K562 (cell line): ENCODE data around the gene SLC2A13. TPM values are rescaled to one million over a fixed set of nuclear protein-coding genes. Genes with fewer than 3 reads are reported as not detected.

ENCODE experiments used
- ATAC-seq: fragments of 200-7000 bp; cut with Tn5 transposase; 3 replicates; pipeline ENCODE4 v1.9.1; 2020; ENCODE audit warnings: moderate library complexity
- BruUV-seq: library from RNA; stranded (reverse); fragments of 400-500 nt; replicated peaks from 2 replicates; lab custom pipeline; 2021; lab: Mats Ljungman, UMichigan
- CTCF ChIA-PET: fragments of 300-600 bp; formaldehyde crosslinking; extraction: SDS; loops from one replicate; lab custom pipeline; 2021; ENCODE audit warnings: low intra/inter-chr PET ratio; lab: Yijun Ruan, JAX
- POLR2A ChIA-PET: fragments of 300-600, 350-650 bp; sonication (Branson Sonifier 250); formaldehyde crosslinking; extraction: SDS; loops from one replicate; lab custom pipeline; 2021; ENCODE audit warnings: antibody characterized with exemption, inconsistent platforms; lab: Yijun Ruan, JAX
- DNase-seq, 4 experiments: peaks; one replicate each; pipeline versions ENCODE4 v3.0.0 to v3.0.0-alpha.2; 2011 to 2018; ENCODE audit warnings: low spot score in 3 of 4, mixed read lengths in 3 of 4; ENCODE audit errors: extremely low read depth in 1 of 4
- FAIRE-seq: peaks from 2 replicates; lab custom pipeline; 2011; peaks lifted over from hg19 to GRCh38; lab: Jason Lieb, UNC
- H2AFZ ChIP-seq: 2 replicates; pipeline ENCODE4 v1.6.0; 2011; ENCODE audit warnings: low read depth, low read length, control low read depth, inconsistent platforms
- H3K27ac ChIP-seq: fragments of 200-600 bp; 3 replicates; pipeline ENCODE4 v1.8.0; 2011; ENCODE audit warnings: low read depth, mild to moderate bottlenecking, control low read depth, inconsistent platforms, low read length, moderate library complexity, mixed read lengths; ENCODE audit errors: extremely low read depth
- H3K27me3 ChIP-seq, 2 experiments: fragments of 300-600 bp in 1 of 2; 2 replicates in 1 of 2; 3 replicates in 1 of 2; pipeline versions ENCODE4 v1.6.0 to v1.8.0; 2011; ENCODE audit warnings: inconsistent platforms in 2 of 2, low read length in 2 of 2, mild to moderate bottlenecking in 1 of 2, mixed read lengths in 1 of 2, moderate library complexity in 1 of 2; ENCODE audit not compliant: control insufficient read depth in 2 of 2, insufficient read depth in 2 of 2
- H3K36me3 ChIP-seq: fragments of 300-600 bp; 3 replicates; pipeline ENCODE4 v1.8.0; 2011; ENCODE audit warnings: mild to moderate bottlenecking, low read length, inconsistent platforms; ENCODE audit not compliant: control insufficient read depth, insufficient read depth
- H3K4me1 ChIP-seq, 2 experiments: fragments of 200-600 bp in 1 of 2; replicated peaks in 1 of 2; 2 replicates in 1 of 2; 3 replicates in 1 of 2; pipeline versions ENCODE4 v1.5.1 to v1.8.0; 2011; ENCODE audit warnings: inconsistent platforms in 2 of 2, low read length in 2 of 2, mild to moderate bottlenecking in 1 of 2, mixed read lengths in 1 of 2, moderate library complexity in 1 of 2; ENCODE audit not compliant: control insufficient read depth in 2 of 2, insufficient read depth in 2 of 2
- H3K4me2 ChIP-seq: 2 replicates; pipeline ENCODE4 v1.6.1; 2011; ENCODE audit warnings: low read length, control low read depth, inconsistent platforms, mixed read lengths; ENCODE audit not compliant: insufficient read depth
- H3K4me3 ChIP-seq: fragments of 200-600 bp; sonication (generic), shearing (Covaris generic); 2 replicates; pipeline ENCODE4 v1.5.1; 2016; ENCODE audit warnings: control low read depth, inconsistent platforms
- H3K79me2 ChIP-seq: fragments of 200-600 bp; 3 replicates; pipeline ENCODE4 v1.8.0; 2011; ENCODE audit warnings: low read length, inconsistent platforms; ENCODE audit not compliant: control insufficient read depth, insufficient read depth
- H3K9ac ChIP-seq, 2 experiments: 2 replicates each; pipeline versions ENCODE4 v1.6.0 to v1.6.1; 2011; ENCODE audit warnings: low read depth in 2 of 2, low read length in 2 of 2, control low read depth in 1 of 2, inconsistent platforms in 1 of 2, mild to moderate bottlenecking in 1 of 2, mixed read lengths in 1 of 2; ENCODE audit not compliant: insufficient read depth in 1 of 2
- H3K9me1 ChIP-seq: one replicate; pipeline ENCODE4 v1.6.0; 2011; ENCODE audit warnings: inconsistent platforms, mild to moderate bottlenecking, low read length, moderate library complexity; ENCODE audit not compliant: control insufficient read depth, insufficient read depth
- H3K9me3 ChIP-seq: replicated peaks from 2 replicates; pipeline ENCODE4 v1.5.1; 2011; ENCODE audit warnings: low read depth, low read length, inconsistent platforms; ENCODE audit not compliant: control insufficient read depth, insufficient read depth
- H4K20me1 ChIP-seq: replicated peaks from 2 replicates; pipeline ENCODE4 v1.6.1; 2011; ENCODE audit warnings: low read length, inconsistent platforms, mixed read lengths; ENCODE audit not compliant: control insufficient read depth, insufficient read depth
- ELF2 ChIP-seq: fragments of 250-450 bp; sonication (Bioruptor Pico); IDR thresholded peaks from 2 replicates; pipeline ENCODE4 v1.5.0; 2021; ENCODE audit warnings: mild to moderate bottlenecking
- ELF4 ChIP-seq: fragments of 450-650 bp; formaldehyde crosslinking; IDR thresholded peaks from 2 replicates; pipeline ENCODE4 v1.4.0; 2022; ENCODE audit warnings: missing genetic modification characterization
- EP400 ChIP-seq: fragments of 450-650 bp; IDR thresholded peaks from 2 replicates; pipeline ENCODE4 v1.6.1; 2017; ENCODE audit warnings: antibody characterized with exemption, mild to moderate bottlenecking, moderate library complexity
- IFI16 ChIP-seq: fragments of 250-450 bp; sonication (Bioruptor Pico); IDR thresholded peaks from 2 replicates; pipeline ENCODE4 v2.1.2; 2022; ENCODE audit warnings: mild to moderate bottlenecking, inconsistent platforms
- NBN ChIP-seq: fragments of 450-650 bp; IDR thresholded peaks from 2 replicates; pipeline ENCODE4 v1.6.1; 2016; ENCODE audit warnings: low read depth, mild to moderate bottlenecking
- NELFE ChIP-seq: IDR thresholded peaks from 2 replicates; pipeline ENCODE4 v1.6.1; 2011; ENCODE audit warnings: mild to moderate bottlenecking; ENCODE audit not compliant: insufficient read depth, insufficient read length
- POLR3G ChIP-seq: IDR thresholded peaks from 2 replicates; pipeline ENCODE4 v1.6.1; 2011; ENCODE audit not compliant: insufficient read length, insufficient replicate concordance; ENCODE audit errors: extremely low read depth
- SMAD1 ChIP-seq: fragments of 150-350 bp; IDR thresholded peaks from 2 replicates; pipeline ENCODE4 v1.6.1; 2014; ENCODE audit warnings: low read length, low read depth; ENCODE audit not compliant: partially characterized antibody
- ZNF12 ChIP-seq: sonication (generic); formaldehyde crosslinking; IDR thresholded peaks from 2 replicates; pipeline ENCODE4 v1.4.0; 2020; ENCODE audit warnings: mild to moderate bottlenecking, missing genetic modification reagents
- ZNF197 ChIP-seq: fragments of 200-800 bp; sonication (Bioruptor generic); IDR thresholded peaks from 2 replicates; pipeline ENCODE4 v1.6.1; 2016; ENCODE audit warnings: low read depth, missing genetic modification characterization, missing compliant biosample characterization
- WGBS: fragments of 100-300 bp; shearing (Covaris generic); methylation state at CpG from one replicate; pipeline ENCODE4 v1.1.6; 2016; ENCODE audit warnings: low coverage, mixed read lengths; ENCODE audit not compliant: insufficient coverage; ENCODE audit errors: missing lambda C conversion rate; 5-methylcytosine and 5-hydroxymethylcytosine counted together
- in situ Hi-C: fragments of 300-500 bp; cut with MboI; formaldehyde crosslinking; loops from 4 replicates; pipeline ENCODE4 v1.15.0; 2018; ENCODE audit warnings: inconsistent platforms, mixed read lengths
- intact Hi-C: fragments of 100-400 bp; cut with micrococcal nuclease; formaldehyde crosslinking; loops from 2 replicates; pipeline ENCODE4 v1.14.2; 2022
- polyA plus RNA-seq, 8 experiments: library from polyadenylated mRNA; depleted of rRNA in 4 of 8; stranded (reverse) in 5 of 8; unstranded in 3 of 8; fragments of >200 nt; fragmentation: Nextera tagmentation in 2 of 8; fragmentation: Illumina TruSeq in 1 of 8; extraction: Ambion mirVana in 2 of 8; extraction: Trizol in 1 of 8; gene quantifications; 2 replicates each; pipeline versions ENCODE4 v1.2.1 to v1.2.3, GENCODE V29; 2011 to 2014; ENCODE audit warnings: inconsistent platforms in 1 of 8, missing spikeins in 1 of 8
- total RNA-seq, 7 experiments: library from RNA; depleted of rRNA in 6 of 7; stranded (reverse); fragments of >200 nt in 6 of 7; fragmentation: Illumina TruSeq in 2 of 7; extraction: Trizol in 2 of 7; gene quantifications; 2 replicates each; pipeline versions ENCODE4 v1.2.1 to v1.2.3, GENCODE V29; 2011 to 2021; ENCODE audit warnings: low replicate concordance in 1 of 7
- TF ChIP-seq, protein P1 (sequence below): sonication (generic); formaldehyde crosslinking; IDR thresholded peaks from 2 replicates; pipeline ENCODE4 v1.8.0; 2022; ENCODE audit warnings: mild to moderate bottlenecking, low read depth, missing genetic modification reagents
- TF ChIP-seq, protein P2 (sequence below): IDR thresholded peaks from 2 replicates; pipeline ENCODE4 v1.6.1; 2012; ENCODE audit warnings: low read depth, low read length, improper control_type of control experiment, borderline replicate concordance
- TF ChIP-seq, protein P3 (sequence below): fragments of 450-650 bp; conservative IDR thresholded peaks from 2 replicates; pipeline ENCODE4 v1.6.1; 2016; ENCODE audit warnings: missing genetic modification characterization, low read depth, mild to moderate bottlenecking, control low read depth, missing compliant biosample characterization
- TF ChIP-seq, protein P4 (sequence below): fragments of 250-450 bp; sonication (Bioruptor Pico); IDR thresholded peaks from 2 replicates; pipeline ENCODE4 v1.5.0; 2022; ENCODE audit warnings: mild to moderate bottlenecking

SLC2A13 gene
- total and polyA plus RNA-seq, 9 of the 15 experiments (the other 6 are each of a cell fraction or from before 2014, with no cell fraction given) = 1.7 to 12.4 (median 9.0) TPM

DNA sequence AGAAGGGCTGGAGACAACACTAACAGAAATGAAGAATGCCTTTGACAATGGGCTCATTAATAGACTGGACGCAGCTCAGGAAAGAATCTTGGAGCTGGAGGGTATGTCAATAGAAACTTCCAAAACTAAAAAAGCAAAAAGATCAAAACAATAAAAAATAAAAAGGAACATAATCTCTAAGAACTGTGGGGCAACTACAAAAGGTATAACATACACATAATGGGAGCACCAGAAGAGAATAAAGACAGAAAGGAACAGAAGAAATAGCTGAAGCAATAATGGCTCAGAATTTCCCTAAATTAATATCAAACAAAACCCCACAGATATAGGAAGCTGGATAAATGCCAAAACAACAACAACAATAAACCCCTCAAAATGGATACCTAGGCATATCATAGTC is 362.2 kb downstream of the SLC2A13 start (continued):
- TF ChIP-seq, protein P1, sequence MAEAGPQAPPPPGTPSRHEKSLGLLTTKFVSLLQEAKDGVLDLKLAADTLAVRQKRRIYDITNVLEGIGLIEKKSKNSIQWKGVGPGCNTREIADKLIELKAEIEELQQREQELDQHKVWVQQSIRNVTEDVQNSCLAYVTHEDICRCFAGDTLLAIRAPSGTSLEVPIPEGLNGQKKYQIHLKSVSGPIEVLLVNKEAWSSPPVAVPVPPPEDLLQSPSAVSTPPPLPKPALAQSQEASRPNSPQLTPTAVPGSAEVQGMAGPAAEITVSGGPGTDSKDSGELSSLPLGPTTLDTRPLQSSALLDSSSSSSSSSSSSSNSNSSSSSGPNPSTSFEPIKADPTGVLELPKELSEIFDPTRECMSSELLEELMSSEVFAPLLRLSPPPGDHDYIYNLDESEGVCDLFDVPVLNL (CRISPR knock-in tag) = no peak

DNA sequence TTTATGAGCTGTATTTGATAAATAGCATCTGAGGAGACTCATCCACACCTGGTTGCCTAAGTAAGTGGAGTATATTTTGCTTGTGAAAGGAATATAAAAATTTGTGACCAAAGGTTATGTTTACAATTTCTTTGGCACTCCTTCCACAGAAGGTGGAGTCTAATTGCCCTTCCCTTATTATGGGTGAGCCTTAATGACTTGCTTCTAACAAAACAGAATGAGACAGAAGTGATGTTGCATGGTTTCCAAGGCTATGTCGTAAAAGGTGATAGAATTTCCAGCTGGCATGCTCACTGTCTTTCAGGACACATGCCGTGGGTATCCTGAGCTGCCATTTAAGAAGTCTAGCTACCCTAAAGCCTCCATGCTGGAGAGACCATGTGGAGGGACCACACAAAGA is 369.5 kb downstream of the SLC2A13 start:
- ATAC-seq (no peak), DNase-seq (no peak), FAIRE-seq (no peak)
- Histone ChIP-seq H3K27ac (no peak overlapping the region), H2AFZ (no peak overlapping the region), H3K4me2 (no peak overlapping the region), H3K9me1 (no peaks in the 10 kb centered on the region), H3K27me3 (no peaks in the 10 kb centered on the region)
- TF ChIP-seq IFI16 (CRISPR knock-in tag) (no peak), ZNF12 (CRISPR knock-in tag) (no peak), EP400 (no peak), POLR3G (no peak), NELFE (no peak), SMAD1 (no peak), ELF2 (CRISPR knock-in tag) (no peak), ELF4 (CRISPR knock-in tag) (no peak), NBN (no peak), ZNF197 (CRISPR knock-in tag) (no peak)
- TF ChIP-seq, protein P2, sequence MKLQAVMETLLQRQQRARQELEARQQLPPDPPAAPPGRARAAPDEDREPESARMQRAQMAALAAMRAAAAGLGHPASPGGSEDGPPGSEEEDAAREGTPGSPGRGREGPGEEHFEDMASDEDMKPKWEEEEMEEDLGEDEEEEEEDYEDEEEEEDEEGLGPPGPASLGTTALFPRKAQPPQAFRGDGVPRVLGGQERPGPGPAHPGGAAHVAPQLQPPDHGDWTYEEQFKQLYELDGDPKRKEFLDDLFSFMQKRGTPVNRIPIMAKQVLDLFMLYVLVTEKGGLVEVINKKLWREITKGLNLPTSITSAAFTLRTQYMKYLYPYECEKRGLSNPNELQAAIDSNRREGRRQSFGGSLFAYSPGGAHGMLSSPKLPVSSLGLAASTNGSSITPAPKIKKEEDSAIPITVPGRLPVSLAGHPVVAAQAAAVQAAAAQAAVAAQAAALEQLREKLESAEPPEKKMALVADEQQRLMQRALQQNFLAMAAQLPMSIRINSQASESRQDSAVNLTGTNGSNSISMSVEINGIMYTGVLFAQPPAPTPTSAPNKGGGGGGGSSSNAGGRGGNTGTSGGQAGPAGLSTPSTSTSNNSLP = no peak
- TF ChIP-seq, protein P3, sequence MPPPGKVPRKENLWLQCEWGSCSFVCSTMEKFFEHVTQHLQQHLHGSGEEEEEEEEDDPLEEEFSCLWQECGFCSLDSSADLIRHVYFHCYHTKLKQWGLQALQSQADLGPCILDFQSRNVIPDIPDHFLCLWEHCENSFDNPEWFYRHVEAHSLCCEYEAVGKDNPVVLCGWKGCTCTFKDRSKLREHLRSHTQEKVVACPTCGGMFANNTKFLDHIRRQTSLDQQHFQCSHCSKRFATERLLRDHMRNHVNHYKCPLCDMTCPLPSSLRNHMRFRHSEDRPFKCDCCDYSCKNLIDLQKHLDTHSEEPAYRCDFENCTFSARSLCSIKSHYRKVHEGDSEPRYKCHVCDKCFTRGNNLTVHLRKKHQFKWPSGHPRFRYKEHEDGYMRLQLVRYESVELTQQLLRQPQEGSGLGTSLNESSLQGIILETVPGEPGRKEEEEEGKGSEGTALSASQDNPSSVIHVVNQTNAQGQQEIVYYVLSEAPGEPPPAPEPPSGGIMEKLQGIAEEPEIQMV (tag) = no peak
- TF ChIP-seq, protein P4, sequence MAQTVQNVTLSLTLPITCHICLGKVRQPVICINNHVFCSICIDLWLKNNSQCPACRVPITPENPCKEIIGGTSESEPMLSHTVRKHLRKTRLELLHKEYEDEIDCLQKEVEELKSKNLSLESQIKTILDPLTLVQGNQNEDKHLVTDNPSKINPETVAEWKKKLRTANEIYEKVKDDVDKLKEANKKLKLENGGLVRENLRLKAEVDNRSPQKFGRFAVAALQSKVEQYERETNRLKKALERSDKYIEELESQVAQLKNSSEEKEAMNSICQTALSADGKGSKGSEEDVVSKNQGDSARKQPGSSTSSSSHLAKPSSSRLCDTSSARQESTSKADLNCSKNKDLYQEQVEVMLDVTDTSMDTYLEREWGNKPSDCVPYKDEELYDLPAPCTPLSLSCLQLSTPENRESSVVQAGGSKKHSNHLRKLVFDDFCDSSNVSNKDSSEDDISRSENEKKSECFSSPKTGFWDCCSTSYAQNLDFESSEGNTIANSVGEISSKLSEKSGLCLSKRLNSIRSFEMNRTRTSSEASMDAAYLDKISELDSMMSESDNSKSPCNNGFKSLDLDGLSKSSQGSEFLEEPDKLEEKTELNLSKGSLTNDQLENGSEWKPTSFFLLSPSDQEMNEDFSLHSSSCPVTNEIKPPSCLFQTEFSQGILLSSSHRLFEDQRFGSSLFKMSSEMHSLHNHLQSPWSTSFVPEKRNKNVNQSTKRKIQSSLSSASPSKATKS (CRISPR knock-in tag) = no peak
- TF ChIP-seq, all 486 proteins: peak for 0
- POLR2A ChIA-PET = no interaction called here
- Histone ChIP-seq H3K4me1 (no peaks in the 10 kb centered on the region), H3K79me2 (no peaks in the 10 kb centered on the region), H3K9ac (no peak overlapping the region), H3K36me3 (no peaks in the 10 kb centered on the region), H4K20me1 (no peaks in the 10 kb centered on the region), H3K4me3 (no peak overlapping the region), H3K9me3 (no peaks in the 10 kb centered on the region)
- CTCF ChIA-PET = no interaction called here
- intact Hi-C loops (no loop called here), in situ Hi-C loops (no loop called here)
- no TSS peak for BruUV-seq
- WGBS = 7% methylated on average over 2 of the region's 2 CpGs
